ENCODE measurements around the gene NOL7.

The NOL7 gene

DNA sequence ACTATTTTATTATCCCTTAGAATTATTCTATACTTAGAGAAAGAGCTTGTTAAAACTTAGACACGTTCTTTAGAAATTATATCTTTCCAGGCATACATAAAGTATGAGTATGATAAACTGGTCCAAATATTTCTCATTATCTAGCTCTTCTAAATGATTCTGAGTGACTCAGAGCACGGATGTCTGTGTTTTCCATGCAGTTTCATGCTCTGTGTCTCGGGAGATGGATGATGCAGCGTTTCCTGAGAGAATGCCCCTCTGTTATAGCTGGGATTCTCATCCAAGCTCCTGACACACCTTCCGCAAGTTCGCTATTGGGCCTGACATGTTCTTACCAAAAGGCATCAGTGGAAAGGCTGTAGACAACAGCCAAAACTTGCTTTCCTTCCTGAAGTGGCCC, 21.4 kb upstream of the NOL7 start:
- TF ChIP-seq, protein P1, sequence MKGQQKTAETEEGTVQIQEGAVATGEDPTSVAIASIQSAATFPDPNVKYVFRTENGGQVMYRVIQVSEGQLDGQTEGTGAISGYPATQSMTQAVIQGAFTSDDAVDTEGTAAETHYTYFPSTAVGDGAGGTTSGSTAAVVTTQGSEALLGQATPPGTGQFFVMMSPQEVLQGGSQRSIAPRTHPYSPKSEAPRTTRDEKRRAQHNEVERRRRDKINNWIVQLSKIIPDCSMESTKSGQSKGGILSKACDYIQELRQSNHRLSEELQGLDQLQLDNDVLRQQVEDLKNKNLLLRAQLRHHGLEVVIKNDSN (IDR thresholded peaks at IDR 0.05) = no peak
- TF ChIP-seq TAF1 (IDR thresholded peaks at IDR 0.05; ENCODE audit: low read depth) (no peak), EGR1 (IDR thresholded peaks at IDR 0.05) (no peak), CEBPB (IDR thresholded peaks at IDR 0.05) (no peak), TEAD4 (IDR thresholded peaks at IDR 0.05) (no peak)

DNA sequence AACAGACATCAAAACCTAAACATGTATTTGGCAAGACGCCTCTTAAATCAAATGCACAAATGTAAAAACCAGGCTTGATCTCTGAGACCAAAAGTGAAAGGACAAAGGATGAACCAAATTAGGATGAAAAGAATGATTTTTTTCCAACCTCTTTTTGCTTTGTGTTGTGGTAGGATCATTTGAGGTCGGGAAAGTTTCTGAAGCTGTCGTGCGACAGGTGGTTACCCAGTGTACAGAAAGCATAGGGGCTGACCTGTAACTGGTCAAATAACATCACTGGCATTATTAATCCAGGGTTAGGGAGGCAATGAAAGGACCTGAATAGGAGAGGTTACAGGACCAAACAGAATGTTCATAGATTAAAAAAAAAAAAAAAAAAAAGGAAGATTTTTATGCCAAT, 18.1 kb upstream of the NOL7 start:
- TF ChIP-seq CEBPB (IDR thresholded peaks at IDR 0.05) = no peak
- TF ChIP-seq FOXM1 (IDR thresholded peaks at IDR 0.05; ENCODE audit: borderline replicate concordance, low read depth) = no peak
- TF ChIP-seq CREB1 (IDR thresholded peaks at IDR 0.05; ENCODE audit: low read depth) = no peak
- TF ChIP-seq TCF12 (IDR thresholded peaks at IDR 0.05; ENCODE audit: low read depth) = no peak
- TF ChIP-seq, protein P2, sequence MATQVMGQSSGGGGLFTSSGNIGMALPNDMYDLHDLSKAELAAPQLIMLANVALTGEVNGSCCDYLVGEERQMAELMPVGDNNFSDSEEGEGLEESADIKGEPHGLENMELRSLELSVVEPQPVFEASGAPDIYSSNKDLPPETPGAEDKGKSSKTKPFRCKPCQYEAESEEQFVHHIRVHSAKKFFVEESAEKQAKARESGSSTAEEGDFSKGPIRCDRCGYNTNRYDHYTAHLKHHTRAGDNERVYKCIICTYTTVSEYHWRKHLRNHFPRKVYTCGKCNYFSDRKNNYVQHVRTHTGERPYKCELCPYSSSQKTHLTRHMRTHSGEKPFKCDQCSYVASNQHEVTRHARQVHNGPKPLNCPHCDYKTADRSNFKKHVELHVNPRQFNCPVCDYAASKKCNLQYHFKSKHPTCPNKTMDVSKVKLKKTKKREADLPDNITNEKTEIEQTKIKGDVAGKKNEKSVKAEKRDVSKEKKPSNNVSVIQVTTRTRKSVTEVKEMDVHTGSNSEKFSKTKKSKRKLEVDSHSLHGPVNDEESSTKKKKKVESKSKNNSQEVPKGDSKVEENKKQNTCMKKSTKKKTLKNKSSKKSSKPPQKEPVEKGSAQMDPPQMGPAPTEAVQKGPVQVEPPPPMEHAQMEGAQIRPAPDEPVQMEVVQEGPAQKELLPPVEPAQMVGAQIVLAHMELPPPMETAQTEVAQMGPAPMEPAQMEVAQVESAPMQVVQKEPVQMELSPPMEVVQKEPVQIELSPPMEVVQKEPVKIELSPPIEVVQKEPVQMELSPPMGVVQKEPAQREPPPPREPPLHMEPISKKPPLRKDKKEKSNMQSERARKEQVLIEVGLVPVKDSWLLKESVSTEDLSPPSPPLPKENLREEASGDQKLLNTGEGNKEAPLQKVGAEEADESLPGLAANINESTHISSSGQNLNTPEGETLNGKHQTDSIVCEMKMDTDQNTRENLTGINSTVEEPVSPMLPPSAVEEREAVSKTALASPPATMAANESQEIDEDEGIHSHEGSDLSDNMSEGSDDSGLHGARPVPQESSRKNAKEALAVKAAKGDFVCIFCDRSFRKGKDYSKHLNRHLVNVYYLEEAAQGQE (IDR thresholded peaks at IDR 0.05; ENCODE audit: low read depth) = no peak
- TF ChIP-seq, protein P1 (IDR thresholded peaks at IDR 0.05) = no peak
- no peak for TF ChIP-seq NFIC (IDR thresholded peaks at IDR 0.05)
- TF ChIP-seq TEAD4 (IDR thresholded peaks at IDR 0.05) = no peak
- TF ChIP-seq EP300 (IDR thresholded peaks at IDR 0.05; ENCODE audit: borderline replicate concordance) = no peak
- no peak for TF ChIP-seq RAD21 (IDR thresholded peaks at IDR 0.05; ENCODE audit: low read depth)
- no peak for TF ChIP-seq EGR1 (IDR thresholded peaks at IDR 0.05)
- TF ChIP-seq YY1 (IDR thresholded peaks at IDR 0.05; ENCODE audit: low read depth) = no peak
- TF ChIP-seq TAF1 (IDR thresholded peaks at IDR 0.05; ENCODE audit: low read depth) = no peak
- TF ChIP-seq ZBTB7A (IDR thresholded peaks at IDR 0.05; ENCODE audit: low read depth) = no peak
- TF ChIP-seq, protein P3, sequence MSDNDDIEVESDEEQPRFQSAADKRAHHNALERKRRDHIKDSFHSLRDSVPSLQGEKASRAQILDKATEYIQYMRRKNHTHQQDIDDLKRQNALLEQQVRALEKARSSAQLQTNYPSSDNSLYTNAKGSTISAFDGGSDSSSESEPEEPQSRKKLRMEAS (IDR thresholded peaks at IDR 0.05) = no peak

DNA sequence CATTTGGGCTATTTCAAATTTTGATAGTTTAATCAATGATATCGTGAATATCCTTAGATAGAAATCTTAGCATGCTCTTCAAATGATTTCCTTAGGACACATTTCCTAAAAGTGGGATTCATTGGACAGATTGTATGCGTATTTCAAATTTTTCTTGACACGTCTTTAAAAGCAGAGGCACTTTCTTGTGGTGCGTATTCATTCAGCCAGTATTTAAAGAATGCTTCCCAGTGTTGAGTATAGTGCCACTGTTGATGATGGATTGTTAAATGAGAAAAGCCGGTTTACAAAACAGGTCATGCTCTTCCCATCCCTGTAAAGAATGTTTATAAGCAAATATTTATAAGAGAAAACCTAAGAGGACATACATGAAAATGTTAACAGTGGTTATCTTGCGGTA, 15.1 kb upstream of the NOL7 start:
- no peak for TF ChIP-seq YY1 (IDR thresholded peaks at IDR 0.05; ENCODE audit: low read depth)
- TF ChIP-seq, protein P1 (IDR thresholded peaks at IDR 0.05) = no peak
- TF ChIP-seq, protein P2 (IDR thresholded peaks at IDR 0.05; ENCODE audit: low read depth) = no peak
- no peak for TF ChIP-seq ZBTB7A (IDR thresholded peaks at IDR 0.05; ENCODE audit: low read depth)
- no peak for TF ChIP-seq TEAD4 (IDR thresholded peaks at IDR 0.05)
- TF ChIP-seq, protein P3 (IDR thresholded peaks at IDR 0.05) = no peak
- TF ChIP-seq TCF12 (IDR thresholded peaks at IDR 0.05; ENCODE audit: low read depth) = no peak
- no peak for TF ChIP-seq EGR1 (IDR thresholded peaks at IDR 0.05)
- no peak for TF ChIP-seq NFIC (IDR thresholded peaks at IDR 0.05)
- no peak for TF ChIP-seq FOXM1 (IDR thresholded peaks at IDR 0.05; ENCODE audit: borderline replicate concordance, low read depth)
- TF ChIP-seq RAD21 (IDR thresholded peaks at IDR 0.05; ENCODE audit: low read depth) = no peak
- no peak for TF ChIP-seq CEBPB (IDR thresholded peaks at IDR 0.05)

DNA sequence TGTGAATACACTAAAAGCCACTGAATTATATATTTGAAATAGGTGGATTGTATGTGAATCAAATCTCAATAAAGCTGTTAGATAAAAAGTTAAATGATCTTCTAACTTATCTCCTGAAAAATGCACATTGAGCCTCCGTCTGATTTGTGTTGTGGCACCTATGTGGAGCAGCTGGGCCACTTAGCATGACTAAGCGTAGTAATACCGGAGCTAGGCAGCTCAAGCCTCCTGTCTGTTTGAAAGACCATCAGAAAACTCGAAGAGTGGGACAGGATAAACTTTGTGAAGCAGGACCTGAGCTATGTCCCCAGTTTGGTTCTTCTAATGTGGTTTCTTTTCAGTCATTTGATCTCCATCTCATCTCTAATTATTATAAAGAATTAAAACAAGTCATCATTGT, 11.0 kb upstream of the NOL7 start:
- no peak for TF ChIP-seq CEBPB (IDR thresholded peaks at IDR 0.05)
- TF ChIP-seq, protein P3 (IDR thresholded peaks at IDR 0.05) = no peak
- TF ChIP-seq, protein P2 (IDR thresholded peaks at IDR 0.05; ENCODE audit: low read depth) = no peak
- TF ChIP-seq EP300 (IDR thresholded peaks at IDR 0.05; ENCODE audit: borderline replicate concordance) = no peak
- TF ChIP-seq YY1 (IDR thresholded peaks at IDR 0.05; ENCODE audit: low read depth) = no peak
- no peak for TF ChIP-seq CREB1 (IDR thresholded peaks at IDR 0.05; ENCODE audit: low read depth)
- no peak for TF ChIP-seq TCF12 (IDR thresholded peaks at IDR 0.05; ENCODE audit: low read depth)
- TF ChIP-seq RAD21 (IDR thresholded peaks at IDR 0.05; ENCODE audit: low read depth) = no peak
- no peak for TF ChIP-seq TEAD4 (IDR thresholded peaks at IDR 0.05)
- no peak for TF ChIP-seq EGR1 (IDR thresholded peaks at IDR 0.05)
